Fibroblast of villous mesenchyme (primary cell): ENCODE results near the gene RIMBP2. TPM values are rescaled to one million over a fixed set of nuclear protein-coding genes. Genes with fewer than 3 reads are reported as not detected.

Experiments
- DNase-seq: peaks from one replicate; pipeline ENCODE4 v3.0.0-alpha.2; 2010; ENCODE audit warnings: low read depth
- H3K4me3 ChIP-seq: 2 replicates; pipeline ENCODE4 v1.5.1; 2011; ENCODE audit warnings: low read depth, mild to moderate bottlenecking, low read length
- CTCF ChIP-seq: IDR thresholded peaks from 2 replicates; pipeline ENCODE4 v1.5.1; 2012; ENCODE audit warnings: low read depth, mild to moderate bottlenecking, low read length; ENCODE audit not compliant: insufficient read depth
- total RNA-seq: library from RNA; depleted of rRNA; stranded (reverse); fragments of >200 nt; gene quantifications from 2 replicates; pipeline ENCODE4 v1.2.3, GENCODE V29; 2012

RIMBP2 gene
- total RNA-seq, 1 donor: not detected

GRCh38 chr12:130508318-130508717 lies 207.8 kb downstream of the RIMBP2 start:
- H3K4me3 ChIP-seq: no peak overlapping the region
- no peak for DNase-seq
- no peak for TF ChIP-seq CTCF

- no peak overlapping the region for H3K4me3 ChIP-seq
- no peak for DNase-seq
- no peak for TF ChIP-seq CTCF
Observed at GRCh38 chr12:130506844-130507243, 209.3 kb downstream of the RIMBP2 start.

- no peak for TF ChIP-seq CTCF
Observed at GRCh38 chr12:130504840-130505175, 211.3 kb downstream of the RIMBP2 start.

GRCh38 chr12:130504110-130504839 lies 211.8 kb downstream of the RIMBP2 start:
- no peak for DNase-seq
- no peak for TF ChIP-seq CTCF
- H3K4me3 ChIP-seq: no peak overlapping the region

More at GRCh38 chr12:130504840-130505175, 211.3 kb downstream of the RIMBP2 start:
- H3K4me3 ChIP-seq: no peak overlapping the region
- no peak for DNase-seq

GRCh38 chr12:130501821-130502220 lies 214.3 kb downstream of the RIMBP2 start:
- H3K4me3 ChIP-seq: no peak overlapping the region
- no peak for TF ChIP-seq CTCF
- no peak for DNase-seq

- DNase-seq: no peak
- TF ChIP-seq CTCF: no peak
- no peak overlapping the region for H3K4me3 ChIP-seq
Observed at GRCh38 chr12:130500835-130501330, 215.2 kb downstream of the RIMBP2 start.

GRCh38 chr12:130499474-130499873 lies 216.6 kb downstream of the RIMBP2 start:
- no peak for DNase-seq
- TF ChIP-seq CTCF: no peak
- H3K4me3 ChIP-seq: no peak overlapping the region
